Measurements from ENCODE around the gene P2RX7. TPM values are rescaled to one million over a fixed set of nuclear protein-coding genes. Genes with fewer than 3 reads are reported as not detected.

The P2RX7 gene
- total RNA-seq, 1 experiment from 2014 or later: 0.23 TPM

DNA sequence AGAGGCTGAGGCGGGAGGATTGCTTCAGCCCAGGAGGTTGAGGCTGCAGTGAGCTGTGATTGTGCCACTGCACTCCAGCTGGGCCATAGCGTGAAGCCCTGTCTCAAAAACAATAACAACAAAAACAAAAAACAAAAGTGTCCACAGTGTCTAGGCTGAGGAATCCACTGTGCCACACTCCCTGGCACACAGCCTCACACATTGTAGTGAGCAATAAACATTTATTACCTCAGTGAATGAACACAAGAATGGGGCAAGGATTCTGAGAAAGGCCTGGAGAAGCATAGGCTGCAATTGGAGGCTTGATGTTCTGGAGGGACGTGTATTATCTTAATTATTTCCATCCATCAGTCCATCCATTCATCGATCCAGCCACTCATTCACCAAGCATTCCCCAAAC is 17.1 kb upstream of the P2RX7 start:
- Histone ChIP-seq H3K36me3 (ENCODE audit: control insufficient read depth, insufficient read depth, low read length) (no peaks in the 10 kb centered on the region), H3K4me1 (ENCODE audit: control insufficient read depth, insufficient read depth, low read length) (no peaks in the 10 kb centered on the region), H3K9me3 (ENCODE audit: control insufficient read depth, insufficient read depth, low read depth, low read length) (no peaks in the 10 kb centered on the region), H3K27ac (ENCODE audit: low read length) (no peak overlapping the region), H3K4me3 (ENCODE audit: low read depth in 2 of 2, low read length in 2 of 2) (no peak overlapping the region), H3K27me3 (ENCODE audit: control insufficient read depth, insufficient read depth, low read length) (no peaks in the 10 kb centered on the region)
- no TSS peak for BruUV-seq (replicated peaks)
- in situ Hi-C loops (cut with HindIII; ENCODE audit: low pct_unique_long_range_greater_than_20kb, low sequenced_read_pairs): no loop called here
- intact Hi-C loops (cut with micrococcal nuclease; ENCODE audit: unreplicated experiment): no loop called here
- TF ChIP-seq CTCF (IDR thresholded peaks at IDR 0.05) (no peak), SIN3A (IDR thresholded peaks at IDR 0.05; ENCODE audit: borderline replicate concordance, insufficient read depth, low read depth, low read length) (no peak), TCF7L2 (IDR thresholded peaks at IDR 0.05; ENCODE audit: low read depth, low read length) (no peak)
- ATAC-seq (no peak), DNase-seq (ENCODE audit: low read depth, low spot score) (no peak)
- ChIA-PET CTCF (interaction anchor here (0.6 kb wide), 1 partner anchor 300 kb away, joined by 3 read pairs; no protein-coding TSS in a partner anchor), POLR2A (no interaction called here)

DNA sequence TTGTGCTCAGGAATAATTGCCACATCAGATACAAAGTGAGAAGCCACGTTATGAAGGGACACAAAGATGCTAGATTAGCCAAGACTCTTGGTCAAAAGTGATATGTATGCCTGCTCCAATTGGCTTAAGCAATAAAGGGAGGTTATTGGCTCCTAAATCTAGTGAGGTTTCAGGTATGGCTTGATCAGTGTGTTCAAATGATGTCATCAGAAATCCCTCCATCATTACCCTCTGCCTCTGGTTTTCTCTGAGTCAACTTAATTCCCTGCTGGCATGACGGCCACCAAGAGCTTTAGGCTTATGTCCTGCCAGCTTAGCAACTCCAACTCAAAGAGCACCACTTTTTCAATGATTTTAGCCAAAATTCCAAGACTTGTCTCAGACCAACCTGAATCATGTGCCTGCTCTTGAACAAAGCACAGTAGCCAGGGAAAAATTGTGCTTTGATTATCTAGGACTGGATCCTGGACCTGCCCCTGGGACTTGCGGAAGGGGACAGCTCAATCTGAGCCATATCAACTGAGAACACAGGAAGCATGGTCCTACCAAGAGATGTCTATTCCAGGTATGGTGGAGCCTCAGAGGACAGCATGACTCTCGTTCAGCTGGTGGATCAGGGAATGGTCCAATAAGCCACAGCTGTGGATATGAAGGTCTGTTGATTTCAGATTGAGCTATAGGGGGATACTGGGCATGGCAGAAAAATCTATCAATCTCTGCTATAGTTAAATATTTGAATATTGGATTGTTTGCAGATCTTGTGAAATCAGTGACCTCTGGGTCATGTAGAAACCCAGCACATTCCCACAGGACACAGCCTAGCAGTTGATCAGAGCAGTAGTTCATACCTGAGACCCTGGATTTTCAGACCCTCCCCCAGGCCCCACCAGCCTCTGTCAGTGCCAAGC is 16.1 kb upstream of the P2RX7 start:
- no peak for DNase-seq (ENCODE audit: low read depth, low spot score)
- intact Hi-C loops (cut with micrococcal nuclease; ENCODE audit: unreplicated experiment): no loop called here
- H3K36me3 ChIP-seq (ENCODE audit: control insufficient read depth, insufficient read depth, low read length): no peaks in the 10 kb centered on the region
- POLR2A ChIA-PET: interaction anchor here (0.6 kb wide), 1 partner anchor 23 kb away, joined by 6 read pairs; no protein-coding TSS in a partner anchor
- BruUV-seq (replicated peaks): no TSS peak
- no peak for ATAC-seq
- H3K27me3 ChIP-seq (ENCODE audit: control insufficient read depth, insufficient read depth, low read length): no peaks in the 10 kb centered on the region
- H3K27ac ChIP-seq (ENCODE audit: low read length): no peak overlapping the region
- in situ Hi-C loops (cut with HindIII; ENCODE audit: low pct_unique_long_range_greater_than_20kb, low sequenced_read_pairs): no loop called here
- TF ChIP-seq TCF7L2 (IDR thresholded peaks at IDR 0.05; ENCODE audit: low read depth, low read length) (no peak), CTCF (IDR thresholded peaks at IDR 0.05) (no peak), SIN3A (IDR thresholded peaks at IDR 0.05; ENCODE audit: borderline replicate concordance, insufficient read depth, low read depth, low read length) (no peak), POLR2AphosphoS5 (IDR thresholded peaks at IDR 0.05; ENCODE audit: low read depth, low read length) (no peak)
- TF ChIP-seq, protein P1, sequence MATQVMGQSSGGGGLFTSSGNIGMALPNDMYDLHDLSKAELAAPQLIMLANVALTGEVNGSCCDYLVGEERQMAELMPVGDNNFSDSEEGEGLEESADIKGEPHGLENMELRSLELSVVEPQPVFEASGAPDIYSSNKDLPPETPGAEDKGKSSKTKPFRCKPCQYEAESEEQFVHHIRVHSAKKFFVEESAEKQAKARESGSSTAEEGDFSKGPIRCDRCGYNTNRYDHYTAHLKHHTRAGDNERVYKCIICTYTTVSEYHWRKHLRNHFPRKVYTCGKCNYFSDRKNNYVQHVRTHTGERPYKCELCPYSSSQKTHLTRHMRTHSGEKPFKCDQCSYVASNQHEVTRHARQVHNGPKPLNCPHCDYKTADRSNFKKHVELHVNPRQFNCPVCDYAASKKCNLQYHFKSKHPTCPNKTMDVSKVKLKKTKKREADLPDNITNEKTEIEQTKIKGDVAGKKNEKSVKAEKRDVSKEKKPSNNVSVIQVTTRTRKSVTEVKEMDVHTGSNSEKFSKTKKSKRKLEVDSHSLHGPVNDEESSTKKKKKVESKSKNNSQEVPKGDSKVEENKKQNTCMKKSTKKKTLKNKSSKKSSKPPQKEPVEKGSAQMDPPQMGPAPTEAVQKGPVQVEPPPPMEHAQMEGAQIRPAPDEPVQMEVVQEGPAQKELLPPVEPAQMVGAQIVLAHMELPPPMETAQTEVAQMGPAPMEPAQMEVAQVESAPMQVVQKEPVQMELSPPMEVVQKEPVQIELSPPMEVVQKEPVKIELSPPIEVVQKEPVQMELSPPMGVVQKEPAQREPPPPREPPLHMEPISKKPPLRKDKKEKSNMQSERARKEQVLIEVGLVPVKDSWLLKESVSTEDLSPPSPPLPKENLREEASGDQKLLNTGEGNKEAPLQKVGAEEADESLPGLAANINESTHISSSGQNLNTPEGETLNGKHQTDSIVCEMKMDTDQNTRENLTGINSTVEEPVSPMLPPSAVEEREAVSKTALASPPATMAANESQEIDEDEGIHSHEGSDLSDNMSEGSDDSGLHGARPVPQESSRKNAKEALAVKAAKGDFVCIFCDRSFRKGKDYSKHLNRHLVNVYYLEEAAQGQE (IDR thresholded peaks at IDR 0.05; ENCODE audit: insufficient read depth in 1 of 2, low read depth in 2 of 2, low read length in 1 of 2): no peak
- no peak overlapping the region for H3K4me3 ChIP-seq (ENCODE audit: low read depth in 2 of 2, low read length in 2 of 2)
- no peaks in the 10 kb centered on the region for H3K4me1 ChIP-seq (ENCODE audit: control insufficient read depth, insufficient read depth, low read length)
- CTCF ChIA-PET: interaction anchor here (1.4 kb wide), 1 partner anchor 145 kb away, joined by 4 read pairs; no protein-coding TSS in a partner anchor
- no peaks in the 10 kb centered on the region for H3K9me3 ChIP-seq (ENCODE audit: control insufficient read depth, insufficient read depth, low read depth, low read length)

Measured in Panc1 (cell line).